Measurements from ENCODE around the gene RETREG3.
"Not testable (repeated sequence)": the region's sequence is repeated elsewhere in the genome, so short reads cannot be mapped to it uniquely, and the experiment has no call there.

RETREG3 gene

GRCh38 chr17:42642336-42642735 is 33.2 kb upstream of the RETREG3 start:
- TF ChIP-seq, protein P1, sequence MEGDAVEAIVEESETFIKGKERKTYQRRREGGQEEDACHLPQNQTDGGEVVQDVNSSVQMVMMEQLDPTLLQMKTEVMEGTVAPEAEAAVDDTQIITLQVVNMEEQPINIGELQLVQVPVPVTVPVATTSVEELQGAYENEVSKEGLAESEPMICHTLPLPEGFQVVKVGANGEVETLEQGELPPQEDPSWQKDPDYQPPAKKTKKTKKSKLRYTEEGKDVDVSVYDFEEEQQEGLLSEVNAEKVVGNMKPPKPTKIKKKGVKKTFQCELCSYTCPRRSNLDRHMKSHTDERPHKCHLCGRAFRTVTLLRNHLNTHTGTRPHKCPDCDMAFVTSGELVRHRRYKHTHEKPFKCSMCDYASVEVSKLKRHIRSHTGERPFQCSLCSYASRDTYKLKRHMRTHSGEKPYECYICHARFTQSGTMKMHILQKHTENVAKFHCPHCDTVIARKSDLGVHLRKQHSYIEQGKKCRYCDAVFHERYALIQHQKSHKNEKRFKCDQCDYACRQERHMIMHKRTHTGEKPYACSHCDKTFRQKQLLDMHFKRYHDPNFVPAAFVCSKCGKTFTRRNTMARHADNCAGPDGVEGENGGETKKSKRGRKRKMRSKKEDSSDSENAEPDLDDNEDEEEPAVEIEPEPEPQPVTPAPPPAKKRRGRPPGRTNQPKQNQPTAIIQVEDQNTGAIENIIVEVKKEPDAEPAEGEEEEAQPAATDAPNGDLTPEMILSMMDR (conservative IDR thresholded peaks at IDR 0.05), result no peak

DNA sequence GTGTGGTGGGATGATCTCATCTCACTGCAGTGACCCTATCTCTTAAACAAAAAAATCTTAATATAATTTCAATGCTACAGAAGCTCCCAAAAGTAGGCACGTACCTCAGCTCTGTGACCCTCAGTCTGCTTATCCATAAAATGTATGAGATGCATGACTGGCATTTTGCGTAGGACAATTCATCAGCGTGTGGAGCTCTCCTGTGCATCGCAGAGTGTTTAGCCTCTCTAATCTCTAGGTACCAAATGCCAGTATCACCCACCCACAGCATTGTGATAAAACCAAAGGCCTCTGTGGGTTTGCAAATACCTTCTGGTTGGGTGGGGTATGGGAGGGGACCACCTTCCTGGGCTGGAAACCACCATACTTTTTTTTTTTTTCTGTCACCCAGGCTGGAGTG is 30.9 kb upstream of the RETREG3 start:
- TF ChIP-seq, protein P1 (conservative IDR thresholded peaks at IDR 0.05), result no peak
- H3K27ac ChIP-seq, result no peak overlapping the region

More at GRCh38 chr17:42642336-42642735, 33.2 kb upstream of the RETREG3 start:
- no peak overlapping the region for H3K27ac ChIP-seq

DNA sequence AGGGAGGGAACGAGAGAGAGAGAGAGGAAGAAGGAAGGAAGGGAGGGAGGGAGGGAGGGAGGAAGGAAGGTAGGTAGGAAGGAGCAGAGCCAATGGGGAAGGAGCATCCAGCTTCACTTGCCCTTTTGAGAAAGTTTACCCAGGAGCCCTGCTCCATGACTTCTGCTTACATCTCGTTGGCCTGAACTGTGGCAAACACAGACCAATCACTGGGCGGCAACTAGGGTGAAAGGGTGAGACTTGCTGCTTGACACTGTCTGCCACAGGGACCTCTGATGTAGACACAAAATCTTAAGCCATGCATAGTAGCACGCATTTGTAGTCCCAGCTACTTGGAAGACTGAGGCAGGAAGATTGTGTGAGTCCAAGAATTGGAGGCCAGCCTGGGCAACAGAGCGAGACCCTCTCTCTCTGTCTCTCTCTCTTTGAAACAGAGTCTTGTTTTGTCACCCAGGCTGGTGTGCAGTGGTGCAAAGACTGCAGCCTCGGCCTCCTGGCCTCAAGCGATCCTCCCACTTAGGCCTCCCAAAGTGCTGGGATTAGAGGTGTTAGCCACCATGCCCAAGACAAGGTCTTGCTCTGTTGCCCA is 30.4 kb upstream of the RETREG3 start:
- TF ChIP-seq, protein P1 (conservative IDR thresholded peaks at IDR 0.05), result no peak

GRCh38 chr17:42632949-42633444 is 23.8 kb upstream of the RETREG3 start:
- TF ChIP-seq, protein P1 (conservative IDR thresholded peaks at IDR 0.05), result no peak
- no peak overlapping the region for H3K27ac ChIP-seq

More for the DNA sequence above, 30.4 kb upstream of the RETREG3 start:
- no peak overlapping the region for H3K27ac ChIP-seq

DNA sequence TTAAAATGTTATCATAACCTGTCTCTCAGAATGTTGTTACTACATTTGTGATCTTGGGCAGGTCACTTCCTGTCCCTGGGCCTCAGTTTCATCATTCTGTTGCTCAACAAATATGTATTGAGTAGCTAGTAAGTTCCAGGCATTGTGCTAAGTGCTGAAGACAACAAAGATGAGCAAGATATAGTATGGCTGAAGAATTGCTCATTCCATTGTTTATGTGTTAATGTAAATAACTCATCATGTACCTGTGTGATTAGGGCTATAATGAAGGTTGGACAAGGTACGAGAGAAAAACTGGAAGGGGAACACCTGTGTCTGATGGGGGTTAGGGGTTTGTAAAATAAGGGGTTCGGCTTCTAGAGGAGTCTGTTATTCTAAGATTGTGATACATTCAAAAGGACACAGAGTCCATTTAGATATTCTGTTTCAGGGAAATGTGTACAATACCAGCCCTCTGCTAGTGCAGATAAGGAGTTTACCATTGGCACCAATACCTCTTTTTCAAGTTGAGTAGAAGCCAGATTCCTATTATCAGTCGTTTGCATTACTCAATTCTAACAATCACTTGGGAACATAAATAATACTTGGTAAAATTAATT is 20.3 kb upstream of the RETREG3 start:
- H3K27ac ChIP-seq, result no peak overlapping the region
- TF ChIP-seq, protein P1 (conservative IDR thresholded peaks at IDR 0.05), result no peak

DNA sequence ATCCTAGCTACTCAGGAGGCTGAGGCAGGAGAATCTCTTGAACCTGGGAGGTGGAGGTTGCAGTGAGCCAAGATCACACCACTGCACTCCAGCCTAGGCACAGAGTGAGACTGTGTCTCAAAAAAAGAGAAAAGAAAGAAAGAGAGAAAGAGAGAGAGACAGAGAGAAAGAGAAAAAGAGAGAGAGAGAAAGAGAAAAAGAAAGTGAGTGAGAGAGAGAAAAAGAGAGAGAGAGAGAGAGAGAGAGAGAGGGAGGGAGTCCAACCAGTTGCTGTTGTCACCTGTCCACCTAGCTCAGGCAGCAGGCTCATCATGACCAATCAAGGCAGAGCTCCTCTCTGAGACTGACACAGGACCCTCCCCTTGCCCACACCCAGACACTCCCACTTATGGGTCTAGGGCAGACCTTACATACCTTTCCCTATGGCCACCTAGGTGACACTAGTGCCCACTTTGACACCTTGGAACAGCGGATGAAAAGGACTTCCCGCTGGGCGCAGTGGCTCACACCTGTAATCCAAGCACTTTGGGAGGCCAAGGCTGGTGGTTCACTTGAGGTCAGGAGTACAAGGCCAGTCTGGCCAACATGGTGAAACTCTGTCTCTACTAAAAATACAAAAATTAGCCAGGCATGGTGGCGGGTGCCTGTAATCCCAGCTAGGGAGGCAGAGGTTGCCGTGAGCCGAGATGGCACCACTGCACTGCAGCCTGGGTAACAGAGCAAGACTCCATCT is 18.0 kb upstream of the RETREG3 start:
- not testable (repeated sequence) for H3K27ac ChIP-seq

DNA sequence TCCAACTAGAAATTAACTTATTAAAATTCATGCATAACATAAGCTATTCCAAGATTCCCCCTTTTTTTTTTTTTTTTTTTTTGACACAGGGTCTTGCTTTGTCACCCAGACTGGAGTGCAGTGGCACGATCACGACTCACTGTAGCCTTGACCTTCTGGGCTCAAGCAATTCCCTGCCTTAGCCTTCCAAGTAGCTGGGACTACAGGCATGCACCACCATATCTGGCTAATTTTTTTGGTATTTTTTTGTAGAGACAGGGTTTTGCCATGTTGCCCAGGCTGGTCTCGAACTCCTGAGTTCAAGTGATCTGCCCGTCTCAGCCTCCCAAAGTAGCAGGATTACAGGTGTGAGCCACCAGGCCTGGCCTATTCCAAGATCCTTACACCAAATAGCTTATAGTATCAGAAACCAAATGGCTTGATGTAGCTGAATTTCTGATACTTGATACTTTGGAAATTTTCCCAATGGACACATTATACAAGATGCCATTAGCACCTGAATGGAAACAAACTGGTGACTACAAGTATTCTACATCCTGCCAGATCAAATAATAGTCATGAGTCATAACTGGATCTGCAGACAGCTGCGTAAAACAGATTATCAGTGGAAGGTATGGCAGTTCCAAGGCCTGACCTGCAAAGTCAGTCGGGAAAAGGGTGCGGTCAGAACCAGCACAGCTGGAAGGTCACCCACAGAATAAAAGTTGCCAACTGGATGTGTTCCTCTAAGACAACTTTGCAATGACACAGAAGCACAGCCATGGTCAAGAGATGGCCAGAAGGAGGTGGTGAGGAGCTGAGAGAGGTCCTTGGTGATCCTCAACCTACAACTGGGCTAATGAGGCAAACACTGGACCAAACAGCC is 14.8 kb upstream of the RETREG3 start:
- no peak overlapping the region for H3K27ac ChIP-seq
- TF ChIP-seq, protein P1 (conservative IDR thresholded peaks at IDR 0.05), result no peak
